Subcutaneous abdominal adipose tissue (tissue), 5 donors: ENCODE data around the gene INA.
"Not testable (repeated sequence)": the region's sequence is repeated elsewhere in the genome, so short reads cannot be mapped to it uniquely, and the experiment has no call there.

Experiments used
- H3K27ac ChIP-seq: one replicate; pipeline ENCODE4 v1.7.0; 2013; ENCODE audit warnings: low read depth, mild to moderate bottlenecking, inconsistent platforms, low read length, moderate library complexity
- H3K27me3 ChIP-seq, 5 donors: one replicate each; pipeline ENCODE4 v1.7.0; 2013; ENCODE audit warnings: low read length in 5 of 5, inconsistent platforms in 1 of 5; ENCODE audit not compliant: control insufficient read depth in 5 of 5, insufficient read depth in 4 of 5
- H3K36me3 ChIP-seq, 5 donors: one replicate each; pipeline ENCODE4 v1.7.0; 2013; ENCODE audit warnings: low read length in 5 of 5; ENCODE audit not compliant: control insufficient read depth in 5 of 5, insufficient read depth in 5 of 5
- H3K4me1 ChIP-seq, 5 donors: one replicate each; pipeline ENCODE4 v1.7.0; 2013; ENCODE audit warnings: low read length in 5 of 5, mild to moderate bottlenecking in 3 of 5, moderate library complexity in 1 of 5; ENCODE audit not compliant: control insufficient read depth in 5 of 5, insufficient read depth in 5 of 5
- H3K4me3 ChIP-seq, 5 donors: one replicate each; pipeline ENCODE4 v1.7.0; 2013; ENCODE audit warnings: low read length in 5 of 5, low read depth in 1 of 5
- H3K9ac ChIP-seq, 5 donors: one replicate each; pipeline ENCODE4 v1.7.0; 2013; ENCODE audit warnings: low read length in 5 of 5, mild to moderate bottlenecking in 4 of 5, moderate library complexity in 3 of 5
- H3K9me3 ChIP-seq, 5 donors: one replicate each; pipeline ENCODE4 v1.7.0; 2013; ENCODE audit warnings: low read length in 5 of 5; ENCODE audit not compliant: control insufficient read depth in 5 of 5
- donor health status: healthy.
- donor health status: healthy.
- donor health status: healthy.
- donor health status: healthy.
- donor health status: healthy.

INA gene

GRCh38 chr10:103244666-103245271, 32.2 kb upstream of the INA start:
- H3K9me3 ChIP-seq = no peaks in the 10 kb centered on the region
- no peak overlapping the region for H3K27ac ChIP-seq
- no peak overlapping the region for H3K9ac ChIP-seq
- H3K27me3 ChIP-seq = no peaks in the 10 kb centered on the region
- no peaks in the 10 kb centered on the region for H3K36me3 ChIP-seq
- no peak overlapping the region for H3K4me3 ChIP-seq
- peaks cover 0 to 10% (median 9%) of the 10 kb centered on the region in 5 donors for H3K4me1 ChIP-seq

GRCh38 chr10:103245587-103245986, 31.4 kb upstream of the INA start, which contains the start of gene RPEL1:
RPEL1 (plus strand) TSS chr10:103245887; CDS start chr10:103245997, 110 bp downstream.
- H3K4me3 ChIP-seq, H3K27me3 ChIP-seq, H3K27ac ChIP-seq, H3K9me3 ChIP-seq, H3K4me1 ChIP-seq, H3K9ac ChIP-seq, H3K36me3 ChIP-seq: not testable (repeated sequence)

GRCh38 chr10:103246324-103246723, 30.6 kb upstream of the INA start:
- Histone ChIP-seq H3K36me3 (no peaks in the 10 kb centered on the region), H3K27me3 (no peaks in the 10 kb centered on the region), H3K9me3 (no peaks in the 10 kb centered on the region), H3K27ac (no peak overlapping the region), H3K4me1 (peaks cover 0 to 6% (median 5%) of the 10 kb centered on the region in 5 donors), H3K4me3 (no peak overlapping the region), H3K9ac (no peak overlapping the region)

DNA sequence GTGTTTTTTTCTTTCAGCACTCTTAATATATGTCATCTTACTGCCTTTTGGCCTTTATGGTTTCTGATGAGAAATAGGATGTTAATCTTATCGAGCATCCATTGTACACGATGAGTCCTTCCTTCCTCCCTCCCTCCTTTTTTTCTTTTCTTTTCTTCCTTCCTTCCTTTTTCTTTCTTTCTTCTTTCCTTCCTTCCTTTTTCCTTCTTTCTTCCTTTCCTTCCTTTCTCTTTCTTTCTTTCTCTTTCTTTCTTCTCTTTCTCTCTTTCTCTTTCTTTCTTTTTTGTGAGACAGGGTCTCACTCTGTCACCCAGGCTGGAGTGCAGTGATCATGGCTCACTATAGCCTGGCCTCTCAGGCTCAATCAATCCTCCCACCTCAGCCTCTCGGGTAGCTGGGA, 22.8 kb upstream of the INA start:
- H3K9me3 ChIP-seq = no peaks in the 10 kb centered on the region
- no peaks in the 10 kb centered on the region for H3K4me1 ChIP-seq
- no peaks in the 10 kb centered on the region for H3K27me3 ChIP-seq
- no peak overlapping the region for H3K9ac ChIP-seq
- H3K27ac ChIP-seq = no peak overlapping the region
- no peaks in the 10 kb centered on the region for H3K36me3 ChIP-seq
- H3K4me3 ChIP-seq = no peak overlapping the region

DNA sequence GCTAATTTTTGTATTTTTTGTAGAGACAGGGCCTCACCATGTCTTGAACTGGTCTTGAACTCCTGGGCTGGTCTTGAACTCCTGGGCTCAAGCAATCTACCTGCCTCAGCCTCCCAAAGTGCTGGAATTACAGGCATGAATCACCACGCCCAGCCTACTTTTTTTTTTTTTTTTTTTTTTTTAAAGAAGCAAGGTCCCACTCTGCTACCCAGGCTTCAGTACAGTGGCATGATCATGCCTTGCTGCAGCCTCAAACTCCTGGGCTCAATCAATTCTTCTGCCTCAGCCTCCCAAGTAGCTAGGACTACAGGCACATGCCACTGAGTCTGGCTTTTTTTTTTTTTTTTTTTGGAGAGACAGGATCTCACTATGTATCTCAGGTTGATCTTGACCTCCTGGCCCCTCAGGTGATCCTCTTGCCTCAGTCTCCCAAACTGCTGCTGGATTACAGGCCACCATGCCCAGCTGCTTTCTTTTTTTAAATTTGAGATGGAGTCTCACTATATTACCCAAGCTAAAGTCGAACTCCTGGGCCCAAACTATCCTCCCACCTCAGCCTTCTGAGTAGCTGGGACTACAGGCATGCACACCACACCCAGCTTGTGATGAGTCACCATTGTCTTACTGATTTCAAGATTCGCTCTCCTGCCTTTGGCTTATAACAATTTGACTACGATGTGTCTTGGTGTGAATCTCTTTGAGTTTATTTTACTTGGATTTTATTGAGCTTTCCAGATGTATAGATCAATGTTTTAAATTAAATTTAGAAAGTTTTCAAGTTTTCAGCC, 22.2 kb upstream of the INA start:
- no peak overlapping the region for H3K9ac ChIP-seq
- no peaks in the 10 kb centered on the region for H3K27me3 ChIP-seq
- no peaks in the 10 kb centered on the region for H3K9me3 ChIP-seq
- H3K4me1 ChIP-seq = no peaks in the 10 kb centered on the region
- H3K4me3 ChIP-seq = no peak overlapping the region
- H3K27ac ChIP-seq = no peak overlapping the region
- H3K36me3 ChIP-seq = no peaks in the 10 kb centered on the region

DNA sequence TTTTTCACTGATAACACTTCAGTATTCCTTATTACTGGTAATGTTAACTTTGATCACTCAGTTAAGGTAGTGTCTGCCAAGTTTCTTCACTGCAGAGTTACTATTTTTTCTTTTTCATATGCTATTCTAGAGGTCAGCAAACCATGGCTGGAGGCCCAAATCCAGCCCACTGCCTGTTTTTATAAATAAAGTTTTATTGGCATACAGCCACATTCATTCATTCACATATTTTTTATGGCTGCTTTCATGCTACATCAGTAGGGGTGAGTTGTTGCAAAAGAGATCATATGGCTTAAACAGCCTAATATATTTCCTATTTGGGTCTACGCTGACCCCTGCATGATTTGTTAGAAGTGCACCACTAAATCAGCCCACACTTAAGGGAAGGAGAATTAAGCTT, 20.3 kb upstream of the INA start:
- Histone ChIP-seq H3K27ac (no peak overlapping the region), H3K9me3 (no peaks in the 10 kb centered on the region), H3K27me3 (no peaks in the 10 kb centered on the region), H3K4me3 (no peak overlapping the region), H3K9ac (no peak overlapping the region), H3K36me3 (no peaks in the 10 kb centered on the region), H3K4me1 (no peaks in the 10 kb centered on the region)

DNA sequence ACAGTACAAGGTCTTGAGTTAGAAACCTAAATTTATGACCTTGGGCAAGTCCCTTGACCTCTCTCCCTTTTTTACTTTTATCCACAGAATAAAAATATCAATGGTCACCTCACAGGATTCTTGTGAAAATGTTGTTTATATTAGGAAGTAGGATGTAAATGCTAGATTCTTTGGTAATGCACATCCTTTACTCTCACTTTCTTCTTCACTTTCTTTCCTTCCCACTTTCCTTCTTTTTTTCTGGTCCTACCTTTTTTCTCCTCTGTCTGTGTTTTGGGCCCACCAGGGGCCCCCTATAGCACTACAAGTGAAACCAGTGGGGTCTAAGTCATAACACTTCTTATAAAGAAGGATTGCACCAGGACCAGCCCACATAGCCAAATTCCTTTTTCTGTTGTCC, 19.1 kb upstream of the INA start:
- no peaks in the 10 kb centered on the region for H3K9me3 ChIP-seq
- no peak overlapping the region for H3K9ac ChIP-seq
- no peaks in the 10 kb centered on the region for H3K36me3 ChIP-seq
- peaks cover 0 to 3% (median 0%) of the 10 kb centered on the region in 5 donors for H3K27me3 ChIP-seq
- no peak overlapping the region for H3K4me3 ChIP-seq
- H3K4me1 ChIP-seq = no peaks in the 10 kb centered on the region
- H3K27ac ChIP-seq = no peak overlapping the region

GRCh38 chr10:103258928-103259327, 18.0 kb upstream of the INA start:
- not testable (repeated sequence) for H3K9ac ChIP-seq, H3K4me1 ChIP-seq, H3K9me3 ChIP-seq, H3K4me3 ChIP-seq, H3K27ac ChIP-seq, H3K27me3 ChIP-seq, H3K36me3 ChIP-seq

- Histone ChIP-seq H3K27me3 (peaks cover 0 to 7% (median 4%) of the 10 kb centered on the region in 5 donors), H3K4me1 (no peaks in the 10 kb centered on the region), H3K36me3 (no peaks in the 10 kb centered on the region), H3K9ac (no peak overlapping the region), H3K4me3 (no peak overlapping the region), H3K9me3 (no peaks in the 10 kb centered on the region), H3K27ac (no peak overlapping the region)
Observed at GRCh38 chr10:103259989-103260388, 16.9 kb upstream of the INA start.

DNA sequence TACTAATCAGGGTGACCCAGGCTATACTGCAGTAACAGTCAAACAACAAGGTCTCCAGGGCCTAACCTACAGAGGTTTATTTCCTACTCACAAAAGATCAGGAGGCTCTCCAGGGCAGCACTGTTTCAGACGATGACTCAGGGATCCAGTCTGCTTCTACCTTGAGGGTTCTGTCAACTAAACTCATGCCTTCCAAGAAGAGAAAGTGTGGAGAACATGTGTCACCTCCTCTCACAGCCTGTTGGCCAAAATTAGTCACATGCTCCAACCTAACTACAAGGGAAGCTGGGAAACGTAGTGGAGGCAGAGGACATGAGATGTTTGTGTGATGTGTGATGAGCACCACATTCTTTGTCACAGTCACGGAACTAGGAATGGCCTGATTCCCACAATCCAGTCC, 14.7 kb upstream of the INA start:
- no peaks in the 10 kb centered on the region for H3K4me1 ChIP-seq
- H3K36me3 ChIP-seq = no peaks in the 10 kb centered on the region
- H3K27ac ChIP-seq = no peak overlapping the region
- H3K4me3 ChIP-seq = no peak overlapping the region
- H3K27me3 ChIP-seq = peaks cover 3 to 12% (median 4%) of the 10 kb centered on the region in 5 donors
- no peaks in the 10 kb centered on the region for H3K9me3 ChIP-seq
- no peak overlapping the region for H3K9ac ChIP-seq
